Measurements from ENCODE around the gene ANKRD18B. TPM values are rescaled to one million over a fixed set of nuclear protein-coding genes. Genes with fewer than 3 reads are reported as not detected.
A peak's percentile ranks its signal among the peaks of the same experiment; 100 is the strongest.
"Not testable (repeated sequence)": the region's sequence is repeated elsewhere in the genome, so short reads cannot be mapped to it uniquely, and the experiment has no call there.

ANKRD18B gene
- total and polyA plus RNA-seq, 9 of the 15 experiments (the other 6 are each of a cell fraction or from before 2014, with no cell fraction given), result 0.43 to 12.6 (median 1.8) TPM

DNA sequence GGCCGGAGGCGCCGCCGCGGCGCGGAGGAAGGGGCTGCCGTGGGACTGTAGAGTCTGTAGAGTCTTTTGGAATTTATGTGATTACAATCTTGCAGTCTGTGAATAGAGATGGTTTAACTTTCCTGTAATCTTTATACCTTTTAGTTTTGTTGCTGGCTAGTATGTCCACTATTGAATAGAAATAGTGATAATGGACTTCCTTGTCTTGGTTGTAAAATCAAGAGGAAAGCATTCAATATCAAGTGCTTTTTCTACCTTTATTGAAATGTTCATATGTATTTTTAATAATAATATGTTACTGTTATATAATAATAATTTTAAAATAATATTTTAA, 12.9 kb upstream of the ANKRD18B start:
- BruUV-seq (replicated peaks); ATAC-seq: not testable (repeated sequence)

More for the DNA sequence above, 12.9 kb upstream of the ANKRD18B start:
- H3K36me3 ChIP-seq (ENCODE audit: control insufficient read depth, insufficient read depth, low read length); H3K79me2 ChIP-seq (ENCODE audit: control insufficient read depth, insufficient read depth, low read length); in situ Hi-C loops (cut with MboI); H3K4me1 ChIP-seq (replicated peaks in 1 of 2; ENCODE audit: control insufficient read depth in 2 of 2, insufficient read depth in 2 of 2, low read length in 2 of 2); H4K20me1 ChIP-seq (replicated peaks; ENCODE audit: control insufficient read depth, insufficient read depth, low read length); CTCF ChIA-PET (ENCODE audit: low intra/inter-chr PET ratio); DNase-seq (ENCODE audit: extremely low read depth in 1 of 4, low spot score in 3 of 4); H3K9me3 ChIP-seq (replicated peaks; ENCODE audit: control insufficient read depth, insufficient read depth, low read depth, low read length); H3K9me1 ChIP-seq (ENCODE audit: control insufficient read depth, insufficient read depth, low read length); H3K27me3 ChIP-seq (ENCODE audit: control insufficient read depth in 2 of 2, insufficient read depth in 2 of 2, low read length in 2 of 2); intact Hi-C loops (cut with micrococcal nuclease); TF ChIP-seq ATF1 (CRISPR knock-in tag; IDR thresholded peaks at IDR 0.05): not testable (repeated sequence)
- Histone ChIP-seq H3K4me3 (peak overlapping the region; percentile 60), H2AFZ (ENCODE audit: low read depth, low read length) (peak overlapping the region; percentile 99), H3K4me2 (ENCODE audit: insufficient read depth, low read length) (peak overlapping the region; percentile 79), H3K9ac (ENCODE audit: insufficient read depth in 1 of 2, low read depth in 2 of 2, low read length in 2 of 2) (peak overlapping the region; percentile 87 to 96), H3K27ac (ENCODE audit: extremely low read depth, low read depth, low read length) (peak overlapping the region; percentile 96)
- POLR2A ChIA-PET, result interaction anchor here (1.3 to 1.7 kb wide), 2 partner anchors 9 to 138 kb away, joined by 5 read pairs; no protein-coding TSS in a partner anchor
- FAIRE-seq, result peak; percentile 29
- 1% methylated on average over 8 of the region's 8 CpGs for WGBS (ENCODE audit: insufficient coverage, low coverage, missing lambda C conversion rate)
- 0 out of 2 replicates have a peak, but pooled peaks have one; percentile 2 for TF ChIP-seq C11orf30 (IDR thresholded peaks at IDR 0.05; ENCODE audit: low read depth)
- peak in 1 of 2 experiments; percentile 25; a peak in 1 of 4 replicates for TF ChIP-seq NRF1 (conservative IDR thresholded peaks at IDR 0.05 in 1 of 2, IDR thresholded peaks at IDR 0.05 in 1 of 2)
- TF ChIP-seq POLR2A (conservative IDR thresholded peaks at IDR 0.05), result peak; percentile 59
- TF ChIP-seq, protein P1, sequence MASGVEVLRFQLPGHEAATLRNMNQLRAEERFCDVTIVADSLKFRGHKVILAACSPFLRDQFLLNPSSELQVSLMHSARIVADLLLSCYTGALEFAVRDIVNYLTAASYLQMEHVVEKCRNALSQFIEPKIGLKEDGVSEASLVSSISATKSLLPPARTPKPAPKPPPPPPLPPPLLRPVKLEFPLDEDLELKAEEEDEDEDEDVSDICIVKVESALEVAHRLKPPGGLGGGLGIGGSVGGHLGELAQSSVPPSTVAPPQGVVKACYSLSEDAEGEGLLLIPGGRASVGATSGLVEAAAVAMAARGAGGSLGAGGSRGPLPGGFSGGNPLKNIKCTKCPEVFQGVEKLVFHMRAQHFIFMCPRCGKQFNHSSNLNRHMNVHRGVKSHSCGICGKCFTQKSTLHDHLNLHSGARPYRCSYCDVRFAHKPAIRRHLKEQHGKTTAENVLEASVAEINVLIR (CRISPR knock-in tag; IDR thresholded peaks at IDR 0.05), result peak; percentile 73; the same call in 1 of the 2 replicates
- TF ChIP-seq L3MBTL2 (IDR thresholded peaks at IDR 0.05), result peak; percentile 4; the same call in 1 of the 2 replicates
- TF ChIP-seq NFRKB (IDR thresholded peaks at IDR 0.05; ENCODE audit: low read depth), result 0 out of 2 replicates have a peak, but pooled peaks have one; percentile 53
- TF ChIP-seq ZFX (CRISPR knock-in tag; IDR thresholded peaks at IDR 0.05), result peak; percentile 7; the same call in 1 of the 2 replicates
- TF ChIP-seq BRD9 (IDR thresholded peaks at IDR 0.05; ENCODE audit: low read depth, partially characterized antibody), result peak; percentile 48
- peak; percentile 36; the same call in 1 of the 2 replicates for TF ChIP-seq SUPT5H (IDR thresholded peaks at IDR 0.05)
- TF ChIP-seq ATF1 (tag; IDR thresholded peaks at IDR 0.05), result peak; percentile 48; the same call in 1 of the 2 replicates
- TF ChIP-seq TAF7 (tag; IDR thresholded peaks at IDR 0.05), result 0 out of 2 replicates have a peak, but pooled peaks have one; percentile 8
- TF ChIP-seq SAFB (IDR thresholded peaks at IDR 0.05; ENCODE audit: borderline replicate concordance, low read depth, low read length), result 0 out of 2 replicates have a peak, but pooled peaks have one; percentile 44
- TF ChIP-seq, protein P2, sequence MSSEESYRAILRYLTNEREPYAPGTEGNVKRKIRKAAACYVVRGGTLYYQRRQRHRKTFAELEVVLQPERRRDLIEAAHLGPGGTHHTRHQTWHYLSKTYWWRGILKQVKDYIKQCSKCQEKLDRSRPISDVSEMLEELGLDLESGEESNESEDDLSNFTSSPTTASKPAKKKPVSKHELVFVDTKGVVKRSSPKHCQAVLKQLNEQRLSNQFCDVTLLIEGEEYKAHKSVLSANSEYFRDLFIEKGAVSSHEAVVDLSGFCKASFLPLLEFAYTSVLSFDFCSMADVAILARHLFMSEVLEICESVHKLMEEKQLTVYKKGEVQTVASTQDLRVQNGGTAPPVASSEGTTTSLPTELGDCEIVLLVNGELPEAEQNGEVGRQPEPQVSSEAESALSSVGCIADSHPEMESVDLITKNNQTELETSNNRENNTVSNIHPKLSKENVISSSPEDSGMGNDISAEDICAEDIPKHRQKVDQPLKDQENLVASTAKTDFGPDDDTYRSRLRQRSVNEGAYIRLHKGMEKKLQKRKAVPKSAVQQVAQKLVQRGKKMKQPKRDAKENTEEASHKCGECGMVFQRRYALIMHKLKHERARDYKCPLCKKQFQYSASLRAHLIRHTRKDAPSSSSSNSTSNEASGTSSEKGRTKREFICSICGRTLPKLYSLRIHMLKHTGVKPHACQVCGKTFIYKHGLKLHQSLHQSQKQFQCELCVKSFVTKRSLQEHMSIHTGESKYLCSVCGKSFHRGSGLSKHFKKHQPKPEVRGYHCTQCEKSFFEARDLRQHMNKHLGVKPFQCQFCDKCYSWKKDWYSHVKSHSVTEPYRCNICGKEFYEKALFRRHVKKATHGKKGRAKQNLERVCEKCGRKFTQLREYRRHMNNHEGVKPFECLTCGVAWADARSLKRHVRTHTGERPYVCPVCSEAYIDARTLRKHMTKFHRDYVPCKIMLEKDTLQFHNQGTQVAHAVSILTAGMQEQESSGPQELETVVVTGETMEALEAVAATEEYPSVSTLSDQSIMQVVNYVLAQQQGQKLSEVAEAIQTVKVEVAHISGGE (CRISPR knock-in tag; IDR thresholded peaks at IDR 0.05), result 0 out of 6 replicates have a peak, but pooled peaks of 1 of the 3 experiments have one; percentile 40
- peak; percentile 63; the same call in 1 of the 2 replicates for TF ChIP-seq POLR2H (tag; IDR thresholded peaks at IDR 0.05; ENCODE audit: low read depth)
